H9 (cell line): ENCODE results near the gene RNF13. TPM values are rescaled to one million over a fixed set of nuclear protein-coding genes. Genes with fewer than 3 reads are reported as not detected.
"Not testable (repeated sequence)": the region's sequence is repeated elsewhere in the genome, so short reads cannot be mapped to it uniquely, and the experiment has no call there.

ENCODE experiments used
- DNase-seq: peaks from one replicate; pipeline ENCODE4 v3.0.0-alpha.2; 2017
- H2AFZ ChIP-seq: one replicate; pipeline ENCODE4 v1.6.1; 2013; ENCODE audit warnings: mild to moderate bottlenecking, low read length, control low read depth, moderate library complexity
- H2AK5ac ChIP-seq: 2 replicates; pipeline ENCODE4 v1.6.1; 2013; ENCODE audit warnings: low read length, control low read depth, mixed read lengths; ENCODE audit not compliant: insufficient read length
- H2BK120ac ChIP-seq: one replicate; pipeline ENCODE4 v1.6.1; 2013; ENCODE audit warnings: low read depth, mild to moderate bottlenecking, low read length, control low read depth, inconsistent platforms; ENCODE audit not compliant: poor library complexity, severe bottlenecking
- H2BK12ac ChIP-seq: 2 replicates; pipeline ENCODE4 v1.6.1; 2013; ENCODE audit warnings: low read length, control low read depth, mixed read lengths, low read depth; ENCODE audit not compliant: insufficient read length
- H2BK15ac ChIP-seq: 2 replicates; pipeline ENCODE4 v1.6.1; 2013; ENCODE audit warnings: low read depth, low read length, control low read depth
- H2BK20ac ChIP-seq: one replicate; pipeline ENCODE4 v1.6.1; 2013; ENCODE audit warnings: low read depth, mild to moderate bottlenecking, low read length, control low read depth, inconsistent platforms; ENCODE audit not compliant: poor library complexity, severe bottlenecking
- H2BK5ac ChIP-seq: 2 replicates; pipeline ENCODE4 v1.6.1; 2013; ENCODE audit warnings: low read length, control low read depth, mixed read lengths; ENCODE audit not compliant: insufficient read length
- H3K14ac ChIP-seq: 2 replicates; pipeline ENCODE4 v1.6.1; 2013; ENCODE audit warnings: low read length, control low read depth; ENCODE audit not compliant: insufficient read depth
- H3K18ac ChIP-seq: 2 replicates; pipeline ENCODE4 v1.6.1; 2013; ENCODE audit warnings: low read depth, mild to moderate bottlenecking, mixed read lengths, low read length, control low read depth; ENCODE audit not compliant: insufficient read length
- H3K23ac ChIP-seq: 2 replicates; pipeline ENCODE4 v1.6.1; 2013; ENCODE audit warnings: low read length, control low read depth, mixed read lengths, low read depth; ENCODE audit not compliant: insufficient read length
- H3K23me2 ChIP-seq: 2 replicates; pipeline ENCODE4 v1.6.1; 2013; ENCODE audit warnings: low read depth, mild to moderate bottlenecking, mixed read lengths, low read length, control low read depth; ENCODE audit not compliant: insufficient read length, poor library complexity, severe bottlenecking
- H3K27ac ChIP-seq: 2 replicates; pipeline ENCODE4 v1.5.1; 2013; ENCODE audit warnings: low read length, control low read depth, mixed read lengths, low read depth; ENCODE audit not compliant: insufficient read length
- H3K27me3 ChIP-seq: 2 replicates; pipeline ENCODE4 v1.6.1; 2013; ENCODE audit warnings: low read length, control low read depth, inconsistent platforms; ENCODE audit not compliant: insufficient read depth
- H3K4ac ChIP-seq: 2 replicates; pipeline ENCODE4 v1.6.1; 2013; ENCODE audit warnings: low read depth, mild to moderate bottlenecking, control low read depth, inconsistent platforms, low read length, moderate library complexity
- H3K4me1 ChIP-seq: 2 replicates; pipeline ENCODE4 v1.6.1; 2013; ENCODE audit warnings: low read length, control low read depth, inconsistent platforms; ENCODE audit not compliant: insufficient read depth
- H3K4me2 ChIP-seq: 2 replicates; pipeline ENCODE4 v1.6.1; 2013; ENCODE audit warnings: low read length, control low read depth, mixed read lengths; ENCODE audit not compliant: insufficient read length, insufficient read depth
- H3K56ac ChIP-seq: 2 replicates; pipeline ENCODE4 v1.6.1; 2013; ENCODE audit warnings: low read depth, mild to moderate bottlenecking, mixed read lengths, low read length, control low read depth; ENCODE audit not compliant: insufficient read length
- H3K79me1 ChIP-seq: 2 replicates; pipeline ENCODE4 v1.6.1; 2013; ENCODE audit warnings: low read depth, mild to moderate bottlenecking, moderate library complexity, low read length, control low read depth, inconsistent platforms; ENCODE audit not compliant: insufficient read depth, poor library complexity, severe bottlenecking
- H3K79me2 ChIP-seq: 2 replicates; pipeline ENCODE4 v1.6.1; 2013; ENCODE audit warnings: low read length, control low read depth, inconsistent platforms; ENCODE audit not compliant: insufficient read depth
- H3K9ac ChIP-seq: 2 replicates; pipeline ENCODE4 v1.6.1; 2013; ENCODE audit warnings: low read length, control low read depth, mixed read lengths; ENCODE audit not compliant: insufficient read length; ENCODE audit errors: extremely low read depth
- H3K9me3 ChIP-seq: one replicate; pipeline ENCODE4 v1.6.1; 2013; ENCODE audit warnings: low read depth, low read length, inconsistent platforms; ENCODE audit not compliant: control insufficient read depth
- H3T11ph ChIP-seq: one replicate; pipeline ENCODE4 v1.6.1; 2013; ENCODE audit warnings: mild to moderate bottlenecking, low read length, control low read depth, inconsistent platforms
- H4K20me1 ChIP-seq: one replicate; pipeline ENCODE4 v1.6.1; 2013; ENCODE audit not compliant: control insufficient read depth, insufficient read length, insufficient read depth
- H4K5ac ChIP-seq: 2 replicates; pipeline ENCODE4 v1.6.1; 2013; ENCODE audit warnings: low read depth, mild to moderate bottlenecking, mixed read lengths, low read length, control low read depth; ENCODE audit not compliant: insufficient read length
- H4K8ac ChIP-seq: replicated peaks from 2 replicates; pipeline ENCODE4 v1.6.1; 2013; ENCODE audit warnings: low read length, control low read depth, mixed read lengths, low read depth; ENCODE audit not compliant: insufficient read length
- H4K91ac ChIP-seq: 2 replicates; pipeline ENCODE4 v1.6.1; 2013; ENCODE audit warnings: low read depth, mild to moderate bottlenecking, moderate library complexity, mixed read lengths, low read length, control low read depth; ENCODE audit not compliant: insufficient read length
- H3K27ac Mint-ChIP-seq, 3 experiments: 2 replicates in 2 of 3; 3 replicates in 1 of 3; pipeline ENCODE4 v1.8.0; 2020 to 2021; ENCODE audit warnings: mixed read lengths in 3 of 3, mild to moderate bottlenecking in 1 of 3, moderate library complexity in 1 of 3
- H3K27me3 Mint-ChIP-seq: 2 replicates; pipeline ENCODE4 v1.8.0; 2021; ENCODE audit warnings: low read depth, mild to moderate bottlenecking, moderate library complexity, mixed read lengths
- H3K36me3 Mint-ChIP-seq, 3 experiments: 2 replicates in 2 of 3; 3 replicates in 1 of 3; pipeline ENCODE4 v1.8.0; 2020 to 2021; ENCODE audit warnings: low read depth in 3 of 3, mixed read lengths in 3 of 3; ENCODE audit not compliant: insufficient read depth in 1 of 3
- H3K4me1 Mint-ChIP-seq, 2 experiments: 2 replicates each; pipeline ENCODE4 v1.8.0; 2020; ENCODE audit warnings: mixed read lengths in 2 of 2
- H3K4me3 Mint-ChIP-seq, 2 experiments: 2 replicates in 1 of 2; 3 replicates in 1 of 2; pipeline ENCODE4 v1.8.0; 2020 to 2021; ENCODE audit warnings: mild to moderate bottlenecking in 2 of 2, mixed read lengths in 2 of 2, moderate library complexity in 1 of 2
- H3K9me3 Mint-ChIP-seq, 2 experiments: 2 replicates in 1 of 2; 3 replicates in 1 of 2; pipeline ENCODE4 v1.8.0; 2020; ENCODE audit warnings: mild to moderate bottlenecking in 2 of 2, mixed read lengths in 2 of 2, moderate library complexity in 1 of 2
- WGBS: extraction: QIAGEN DNeasy Blood & Tissue Kit; methylation state at CpG from one replicate; pipeline ENCODE4 v1.1.7; 2013; ENCODE audit warnings: missing lambda C conversion rate, low lambda C conversion rate, mixed read lengths; ENCODE audit not compliant: insufficient read length; ENCODE audit errors: extremely low coverage; 5-methylcytosine and 5-hydroxymethylcytosine counted together
- total RNA-seq: library from RNA; stranded (reverse); gene quantifications from 2 replicates; pipeline ENCODE4 v1.2.1, GENCODE V29; 2021
- TF ChIP-seq, protein P1 (sequence below): fragments of 200-600 bp; sonication (generic); conservative IDR thresholded peaks from 3 replicates; pipeline ENCODE4 v1.8.0; 2021; ENCODE audit warnings: antibody characterized with exemption, mild to moderate bottlenecking

RNF13 gene
- total RNA-seq, 1 experiment from 2014 or later = 23.4 TPM

DNA sequence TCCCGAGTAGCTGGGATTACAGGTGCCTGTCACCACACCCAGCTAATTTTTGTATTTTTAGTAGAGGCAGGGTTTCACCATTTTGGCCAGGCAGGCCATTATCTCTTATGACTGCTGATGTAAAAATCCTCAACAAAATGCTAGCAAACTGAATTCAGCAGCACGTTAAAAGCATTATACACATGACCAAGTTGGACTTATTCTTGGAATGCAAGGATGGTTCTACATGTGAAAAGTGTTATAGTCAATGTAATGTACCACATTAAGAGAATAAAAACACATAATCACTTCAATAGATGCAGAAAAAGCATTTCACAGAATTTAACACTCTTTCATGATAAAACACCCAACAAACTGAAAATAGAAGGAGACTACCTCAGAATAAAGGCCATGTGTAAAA, 20.2 kb downstream of the RNF13 start:
- Histone ChIP-seq H3K23ac (no peak overlapping the region), H3K79me2 (peaks cover 4% of the 10 kb centered on the region; the same call in 1 of the 2 replicates), H3K18ac (no peak overlapping the region), H2BK120ac (no peak overlapping the region), H2BK12ac (no peak overlapping the region), H4K20me1 (no peaks in the 10 kb centered on the region), H3K14ac (no peak overlapping the region), H2BK5ac (no peak overlapping the region), H4K91ac (no peak overlapping the region), H3K27me3 (no peaks in the 10 kb centered on the region), H4K8ac (no peak overlapping the region), H3K56ac (no peak overlapping the region), H3K4me2 (no peak overlapping the region), H2BK20ac (no peak overlapping the region), H2BK15ac (no peak overlapping the region), H3T11ph (no peak overlapping the region), H3K23me2 (no peaks in the 10 kb centered on the region), H3K9me3 (peaks cover 24% of the 10 kb centered on the region), H4K5ac (no peak overlapping the region), H3K9ac (no peak overlapping the region), H3K79me1 (peaks cover 4% of the 10 kb centered on the region), H2AK5ac (no peak overlapping the region), H3K27ac (no peak overlapping the region), H2AFZ (no peak overlapping the region), H3K4me1 (no peaks in the 10 kb centered on the region), H3K4ac (no peak overlapping the region)
- Mint-ChIP-seq H3K27me3 (no peaks in the 10 kb centered on the region; the same call in 1 of the 2 replicates), H3K27ac (no peak overlapping the region), H3K36me3 (peaks cover 72 to 84% (median 73%) of the 10 kb centered on the region in 3 experiments), H3K4me3 (no peak overlapping the region), H3K9me3 (peaks cover 80 to 82% of the 10 kb centered on the region in 2 experiments), H3K4me1 (no peaks in the 10 kb centered on the region)
- DNase-seq = no peak
- no CpG with 5 or more reads among the region's 2 CpGs for WGBS
- TF ChIP-seq, protein P1, sequence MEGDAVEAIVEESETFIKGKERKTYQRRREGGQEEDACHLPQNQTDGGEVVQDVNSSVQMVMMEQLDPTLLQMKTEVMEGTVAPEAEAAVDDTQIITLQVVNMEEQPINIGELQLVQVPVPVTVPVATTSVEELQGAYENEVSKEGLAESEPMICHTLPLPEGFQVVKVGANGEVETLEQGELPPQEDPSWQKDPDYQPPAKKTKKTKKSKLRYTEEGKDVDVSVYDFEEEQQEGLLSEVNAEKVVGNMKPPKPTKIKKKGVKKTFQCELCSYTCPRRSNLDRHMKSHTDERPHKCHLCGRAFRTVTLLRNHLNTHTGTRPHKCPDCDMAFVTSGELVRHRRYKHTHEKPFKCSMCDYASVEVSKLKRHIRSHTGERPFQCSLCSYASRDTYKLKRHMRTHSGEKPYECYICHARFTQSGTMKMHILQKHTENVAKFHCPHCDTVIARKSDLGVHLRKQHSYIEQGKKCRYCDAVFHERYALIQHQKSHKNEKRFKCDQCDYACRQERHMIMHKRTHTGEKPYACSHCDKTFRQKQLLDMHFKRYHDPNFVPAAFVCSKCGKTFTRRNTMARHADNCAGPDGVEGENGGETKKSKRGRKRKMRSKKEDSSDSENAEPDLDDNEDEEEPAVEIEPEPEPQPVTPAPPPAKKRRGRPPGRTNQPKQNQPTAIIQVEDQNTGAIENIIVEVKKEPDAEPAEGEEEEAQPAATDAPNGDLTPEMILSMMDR = no peak

DNA sequence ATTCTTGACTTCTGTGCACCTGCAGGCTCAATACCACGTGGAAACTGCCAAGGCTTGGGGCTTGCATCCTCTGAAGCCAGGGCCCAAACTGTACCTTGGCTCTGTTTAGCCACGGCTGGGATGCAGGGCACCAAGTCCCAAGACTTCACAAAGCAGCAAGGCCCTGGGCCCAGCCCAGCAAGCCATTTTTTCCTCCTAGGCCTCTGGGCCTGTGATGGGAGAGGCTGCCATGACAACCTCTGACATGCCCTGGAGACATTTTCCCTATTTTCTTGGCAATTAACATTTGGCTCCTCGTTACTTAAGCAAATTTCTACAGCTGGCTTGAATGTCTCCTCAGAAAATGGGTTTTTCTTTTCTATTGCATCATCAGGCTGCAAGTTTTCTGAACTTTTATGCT, 25.5 kb downstream of the RNF13 start:
- not testable (repeated sequence) for H3K56ac ChIP-seq, H3K9me3 ChIP-seq, H2BK120ac ChIP-seq, H3K23ac ChIP-seq, H3K27me3 Mint-ChIP-seq, H3K23me2 ChIP-seq, H3K4me1 Mint-ChIP-seq, H4K91ac ChIP-seq, H3K4me3 Mint-ChIP-seq, H2BK20ac ChIP-seq, H4K20me1 ChIP-seq, H2AK5ac ChIP-seq, H3K18ac ChIP-seq, H3T11ph ChIP-seq, H3K27ac Mint-ChIP-seq, H2BK12ac ChIP-seq, H2BK15ac ChIP-seq, H3K4me2 ChIP-seq, H3K14ac ChIP-seq, H3K27me3 ChIP-seq, H2AFZ ChIP-seq, H3K9ac ChIP-seq, H4K8ac ChIP-seq, H3K27ac ChIP-seq, H3K4me1 ChIP-seq, H3K4ac ChIP-seq, H2BK5ac ChIP-seq, H3K79me1 ChIP-seq, H4K5ac ChIP-seq, H3K79me2 ChIP-seq, DNase-seq
- no CpG with 5 or more reads among the region's 3 CpGs for WGBS
- H3K36me3 Mint-ChIP-seq = peaks cover 43 to 51% (median 44%) of the 10 kb centered on the region in 3 experiments
- H3K9me3 Mint-ChIP-seq = peaks cover 49% of the 10 kb centered on the region in 2 experiments
